Measurements from ENCODE around the gene BAIAP2L1. TPM values are rescaled to one million over a fixed set of nuclear protein-coding genes. Genes with fewer than 3 reads are reported as not detected.

Gene BAIAP2L1
- 47.6 to 59.1 TPM (median 55.6 TPM) in 5 replicates for total RNA-seq (2022; extraction: Qiagen RNA extraction; ENCODE audit: low read depth)

GRCh38 chr7:98400542-98401340 lies at the start of gene BAIAP2L1:
Gene BAIAP2L1 (minus strand): TSS chr7:98401090. CDS start chr7:98400852, 238 bp downstream.

GRCh38 chr7:98280791-98281756 lies 119.8 kb downstream of the BAIAP2L1 start, which contains the start of gene BRI3:
Gene BRI3 (plus strand): TSS chr7:98281686. CDS start chr7:98281796, 110 bp downstream.

GRCh38 chr7:98251601-98252424 lies 149.1 kb downstream of the BAIAP2L1 start, which contains the start of gene TECPR1:
Gene TECPR1 (minus strand): TSS chr7:98252232. CDS start chr7:98246146, 6,086 bp downstream.

Other genes with a start within 250 kb of the BAIAP2L1 start
- gene BHLHA15, start 189.7 kb downstream of the BAIAP2L1 start, total RNA-seq (2022; extraction: Qiagen RNA extraction; ENCODE audit: low read depth): 0.44 to 0.66 TPM (median 0.56 TPM) in 5 replicates
- gene TECPR1, start 148.9 kb downstream of the BAIAP2L1 start, total RNA-seq (2022; extraction: Qiagen RNA extraction; ENCODE audit: low read depth): 6.3 to 8.6 TPM (median 8.3 TPM) in 5 replicates
- gene BRI3, start 119.4 kb downstream of the BAIAP2L1 start, total RNA-seq (2022; extraction: Qiagen RNA extraction; ENCODE audit: low read depth): 104 to 168 TPM (median 157 TPM) in 5 replicates
- 0.06 to 0.21 TPM (median 0.08 TPM) in 3 of 5 replicates, not detected in the others for gene NPTX2, start 216.2 kb upstream of the BAIAP2L1 start, total RNA-seq (2022; extraction: Qiagen RNA extraction; ENCODE audit: low read depth)

Measured in A549 treated with DMSO at 1 μM for 4 hours (cell line).